Spinal cord (tissue), 10 donors: ENCODE measurements around the gene NPS. TPM values are rescaled to one million over a fixed set of nuclear protein-coding genes. Genes with fewer than 3 reads are reported as not detected.

Experiments used
- DNase-seq, 6 donors: peaks; one replicate each; pipeline versions ENCODE4 v3.0.0 to v3.0.0-alpha.2; 2013 to 2015; ENCODE audit warnings: low spot score in 6 of 6, low read depth in 4 of 6
- H3K27ac ChIP-seq: one replicate; pipeline ENCODE4 v1.5.1; 2013; ENCODE audit warnings: low read depth, low read length, control low read depth
- H3K27me3 ChIP-seq: one replicate; pipeline ENCODE4 v1.6.1; 2013; ENCODE audit warnings: low read length; ENCODE audit not compliant: control insufficient read depth, insufficient read depth
- H3K36me3 ChIP-seq: one replicate; pipeline ENCODE4 v1.6.1; 2013; ENCODE audit warnings: low read length; ENCODE audit not compliant: control insufficient read depth, insufficient read depth
- H3K4me1 ChIP-seq: one replicate; pipeline ENCODE4 v1.6.1; 2013; ENCODE audit warnings: low read length; ENCODE audit not compliant: control insufficient read depth, insufficient read depth
- H3K4me3 ChIP-seq: one replicate; pipeline ENCODE4 v1.5.1; 2013; ENCODE audit warnings: low read depth, low read length, control low read depth
- H3K9me3 ChIP-seq: one replicate; pipeline ENCODE4 v1.6.1; 2013; ENCODE audit warnings: low read length; ENCODE audit not compliant: control insufficient read depth, insufficient read depth
- WGBS: methylation state at CpG from one replicate; pipeline ENCODE4 v1.1.5; 2013; ENCODE audit warnings: missing lambda C conversion rate; ENCODE audit not compliant: insufficient coverage; 5-methylcytosine and 5-hydroxymethylcytosine counted together
- polyA plus RNA-seq, 2 donors: library from polyadenylated mRNA; unstranded; fragments of 120-200 nt; gene quantifications; one replicate each; pipeline ENCODE4 v1.2.1, GENCODE V29; 2013; ENCODE audit not compliant: insufficient read length in 2 of 2
- total RNA-seq, 2 donors: library from RNA; depleted of rRNA in 1 of 2; stranded (reverse); fragments of 120-200 nt in 1 of 2; fragments of >200 nt in 1 of 2; gene quantifications; one replicate each; pipeline versions ENCODE4 v1.2.3 to v1.2.4, GENCODE V29; 2013 to 2014
- donor health status: healthy.

The NPS gene
- total and polyA plus RNA-seq, 4 donors = not detected

GRCh38 chr10:127527891-127528290, 21.2 kb upstream of the NPS start:
- Histone ChIP-seq H3K9me3 (no peaks in the 10 kb centered on the region), H3K27me3 (no peaks in the 10 kb centered on the region), H3K4me3 (no peak overlapping the region), H3K27ac (no peak overlapping the region), H3K36me3 (no peaks in the 10 kb centered on the region), H3K4me1 (no peaks in the 10 kb centered on the region)
- DNase-seq = peak in 4 of 6 donors; percentile 17 to 78 (median 42)
- WGBS = 32% methylated on average over 7 of the region's 8 CpGs

- H3K36me3 ChIP-seq = no peaks in the 10 kb centered on the region
These were observed 16.9 kb upstream of the NPS start for GRCh38 chr10:127532193-127532592.

GRCh38 chr10:127532659-127533058, 16.4 kb upstream of the NPS start:
- Histone ChIP-seq H3K4me1 (no peaks in the 10 kb centered on the region), H3K4me3 (no peak overlapping the region), H3K27ac (no peak overlapping the region), H3K27me3 (no peaks in the 10 kb centered on the region), H3K9me3 (no peaks in the 10 kb centered on the region), H3K36me3 (no peaks in the 10 kb centered on the region)
- no peak for DNase-seq
- 100% methylated on average over 2 of the region's 5 CpGs for WGBS

More at GRCh38 chr10:127532193-127532592, 16.9 kb upstream of the NPS start:
- Histone ChIP-seq H3K27ac (no peak overlapping the region), H3K4me1 (no peaks in the 10 kb centered on the region), H3K27me3 (no peaks in the 10 kb centered on the region), H3K9me3 (no peaks in the 10 kb centered on the region), H3K4me3 (no peak overlapping the region)
- WGBS = 94% methylated on average over 2 of the region's 6 CpGs
- no peak for DNase-seq

- no peaks in the 10 kb centered on the region for H3K27me3 ChIP-seq
- no peak overlapping the region for H3K4me3 ChIP-seq
- no peaks in the 10 kb centered on the region for H3K9me3 ChIP-seq
- 84% methylated on average over 3 of the region's 6 CpGs for WGBS
- no peak overlapping the region for H3K27ac ChIP-seq
- DNase-seq = no peak
- no peaks in the 10 kb centered on the region for H3K4me1 ChIP-seq
- no peaks in the 10 kb centered on the region for H3K36me3 ChIP-seq
These were observed 15.0 kb upstream of the NPS start for GRCh38 chr10:127534074-127534473.

GRCh38 chr10:127534496-127534895, 14.6 kb upstream of the NPS start:
- 100% methylated on average over 1 of the region's 1 CpG for WGBS
- DNase-seq = no peak

GRCh38 chr10:127535802-127536515, 13.2 kb upstream of the NPS start:
- Histone ChIP-seq H3K4me3 (no peak overlapping the region), H3K27ac (no peak overlapping the region), H3K4me1 (no peaks in the 10 kb centered on the region), H3K9me3 (no peaks in the 10 kb centered on the region), H3K27me3 (no peaks in the 10 kb centered on the region), H3K36me3 (no peaks in the 10 kb centered on the region)
- 17% methylated on average over 1 of the region's 8 CpGs for WGBS
- DNase-seq = no peak

More at GRCh38 chr10:127534496-127534895, 14.6 kb upstream of the NPS start:
- Histone ChIP-seq H3K27ac (no peak overlapping the region), H3K4me3 (no peak overlapping the region), H3K36me3 (no peaks in the 10 kb centered on the region), H3K9me3 (no peaks in the 10 kb centered on the region), H3K27me3 (no peaks in the 10 kb centered on the region), H3K4me1 (no peaks in the 10 kb centered on the region)

GRCh38 chr10:127536972-127537760, 11.9 kb upstream of the NPS start:
- Histone ChIP-seq H3K4me1 (no peaks in the 10 kb centered on the region), H3K36me3 (no peaks in the 10 kb centered on the region), H3K9me3 (no peaks in the 10 kb centered on the region), H3K27ac (no peak overlapping the region), H3K27me3 (no peaks in the 10 kb centered on the region), H3K4me3 (no peak overlapping the region)
- 94% methylated on average over 19 of the region's 21 CpGs for WGBS
- DNase-seq = no peak

GRCh38 chr10:127537924-127538323, 11.2 kb upstream of the NPS start:
- WGBS = 87% methylated on average over 3 of the region's 8 CpGs
- no peak overlapping the region for H3K27ac ChIP-seq
- no peak overlapping the region for H3K4me3 ChIP-seq
- no peaks in the 10 kb centered on the region for H3K9me3 ChIP-seq
- no peaks in the 10 kb centered on the region for H3K4me1 ChIP-seq
- no peaks in the 10 kb centered on the region for H3K27me3 ChIP-seq
- DNase-seq = no peak
- H3K36me3 ChIP-seq = no peaks in the 10 kb centered on the region

GRCh38 chr10:127548022-127548421, 1.1 kb upstream of the NPS start:
- 45% methylated on average over 3 of the region's 3 CpGs for WGBS
- no peak for DNase-seq
- no peaks in the 10 kb centered on the region for H3K36me3 ChIP-seq
- H3K27me3 ChIP-seq = no peaks in the 10 kb centered on the region
- H3K9me3 ChIP-seq = peaks cover 5% of the 10 kb centered on the region
- no peak overlapping the region for H3K27ac ChIP-seq
- H3K4me1 ChIP-seq = no peaks in the 10 kb centered on the region
- no peak overlapping the region for H3K4me3 ChIP-seq

GRCh38 chr10:127550861-127551260, 1.8 kb downstream of the NPS start:
- Histone ChIP-seq H3K27me3 (no peaks in the 10 kb centered on the region), H3K4me1 (no peaks in the 10 kb centered on the region), H3K36me3 (no peaks in the 10 kb centered on the region), H3K27ac (no peak overlapping the region), H3K4me3 (no peak overlapping the region), H3K9me3 (peaks cover 1% of the 10 kb centered on the region)
- DNase-seq = peak in 1 of 6 donors; percentile 61
- WGBS = 70% methylated on average over 2 of the region's 5 CpGs
